ENCODE data around the gene MS4A15.

DNA sequence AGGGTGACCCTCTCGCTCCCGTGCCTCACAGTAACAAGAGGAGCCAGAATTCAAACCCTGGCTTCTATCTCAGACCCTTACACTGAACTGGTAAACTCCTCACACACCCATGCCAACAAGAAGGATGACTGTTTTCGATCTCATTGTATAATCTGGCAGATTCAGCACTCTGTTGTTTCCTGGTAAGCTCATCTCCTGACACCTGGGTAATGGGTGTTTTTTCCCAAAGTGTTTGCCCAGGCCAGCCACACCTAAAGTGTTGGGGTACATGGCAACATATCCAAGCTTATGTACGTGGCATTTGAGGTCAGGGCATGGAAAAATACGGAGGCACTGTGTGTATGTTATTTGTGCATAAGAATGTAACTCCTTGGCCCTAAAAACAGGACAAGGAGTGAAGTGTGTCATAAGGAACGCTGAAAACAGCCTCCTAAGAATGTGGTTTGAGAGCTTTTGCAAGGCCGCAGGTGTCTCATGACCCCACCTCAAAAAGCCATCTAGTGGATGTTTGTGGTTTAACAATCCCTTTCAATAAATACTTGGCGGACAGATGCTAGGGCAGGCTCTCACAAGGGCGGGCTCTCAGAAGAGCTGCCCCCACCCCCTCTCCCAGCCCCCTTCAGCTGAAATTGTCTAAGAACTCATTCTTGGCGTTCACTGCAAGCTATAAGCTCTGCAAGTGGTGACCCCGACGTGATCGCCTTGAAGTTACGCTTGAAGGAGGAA is at the start of gene MS4A15:
- TF ChIP-seq, protein P1, sequence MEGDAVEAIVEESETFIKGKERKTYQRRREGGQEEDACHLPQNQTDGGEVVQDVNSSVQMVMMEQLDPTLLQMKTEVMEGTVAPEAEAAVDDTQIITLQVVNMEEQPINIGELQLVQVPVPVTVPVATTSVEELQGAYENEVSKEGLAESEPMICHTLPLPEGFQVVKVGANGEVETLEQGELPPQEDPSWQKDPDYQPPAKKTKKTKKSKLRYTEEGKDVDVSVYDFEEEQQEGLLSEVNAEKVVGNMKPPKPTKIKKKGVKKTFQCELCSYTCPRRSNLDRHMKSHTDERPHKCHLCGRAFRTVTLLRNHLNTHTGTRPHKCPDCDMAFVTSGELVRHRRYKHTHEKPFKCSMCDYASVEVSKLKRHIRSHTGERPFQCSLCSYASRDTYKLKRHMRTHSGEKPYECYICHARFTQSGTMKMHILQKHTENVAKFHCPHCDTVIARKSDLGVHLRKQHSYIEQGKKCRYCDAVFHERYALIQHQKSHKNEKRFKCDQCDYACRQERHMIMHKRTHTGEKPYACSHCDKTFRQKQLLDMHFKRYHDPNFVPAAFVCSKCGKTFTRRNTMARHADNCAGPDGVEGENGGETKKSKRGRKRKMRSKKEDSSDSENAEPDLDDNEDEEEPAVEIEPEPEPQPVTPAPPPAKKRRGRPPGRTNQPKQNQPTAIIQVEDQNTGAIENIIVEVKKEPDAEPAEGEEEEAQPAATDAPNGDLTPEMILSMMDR (IDR thresholded peaks at IDR 0.05) = no peak
- no peak for TF ChIP-seq POLR2A (IDR thresholded peaks at IDR 0.05)
- TF ChIP-seq EP300 (IDR thresholded peaks at IDR 0.05) = no peak
- no peak for TF ChIP-seq POLR2AphosphoS5 (IDR thresholded peaks at IDR 0.05)

Data from gastroesophageal sphincter (tissue), 3 donors.